ENCODE data around the gene MILR1. TPM values are rescaled to one million over a fixed set of nuclear protein-coding genes. Genes with fewer than 3 reads are reported as not detected.
"Not testable (repeated sequence)": the region's sequence is repeated elsewhere in the genome, so short reads cannot be mapped to it uniquely, and the experiment has no call there.

The MILR1 gene
- total and polyA plus RNA-seq, 2 experiments from 2014 or later: not detected

- no peak for TF ChIP-seq CTCF (IDR thresholded peaks at IDR 0.05; ENCODE audit: low read depth, low read length)
- H3K36me3 ChIP-seq: no peaks in the 10 kb centered on the region
- no peak overlapping the region for H3K4me3 ChIP-seq
- H3K27me3 ChIP-seq: no peaks in the 10 kb centered on the region
- H3K27ac ChIP-seq: no peak overlapping the region
- no peak for DNase-seq (ENCODE audit: low read depth in 1 of 2, low spot score in 1 of 2)
- no peaks in the 10 kb centered on the region for H3K9me3 ChIP-seq (ENCODE audit: low read depth)
- H3K4me1 ChIP-seq (ENCODE audit: low read depth): no peaks in the 10 kb centered on the region
Measured at GRCh38 chr17:64437944-64438525, 10.9 kb upstream of the MILR1 start.

- not testable (repeated sequence) for H3K9me3 ChIP-seq (ENCODE audit: low read depth); H3K27me3 ChIP-seq; H3K36me3 ChIP-seq; H3K4me3 ChIP-seq; H3K4me1 ChIP-seq (ENCODE audit: low read depth); H3K27ac ChIP-seq; DNase-seq (ENCODE audit: low read depth in 1 of 2, low spot score in 1 of 2)
Measured at GRCh38 chr17:64439521-64439920, 9.4 kb upstream of the MILR1 start.

- H3K4me3 ChIP-seq: no peak overlapping the region
- no peaks in the 10 kb centered on the region for H3K27me3 ChIP-seq
- no peak for TF ChIP-seq CTCF (IDR thresholded peaks at IDR 0.05; ENCODE audit: low read depth, low read length)
- H3K27ac ChIP-seq: no peak overlapping the region
- no peak for DNase-seq (ENCODE audit: low read depth in 1 of 2, low spot score in 1 of 2)
- no peaks in the 10 kb centered on the region for H3K36me3 ChIP-seq
- H3K4me1 ChIP-seq (ENCODE audit: low read depth): no peaks in the 10 kb centered on the region
- H3K9me3 ChIP-seq (ENCODE audit: low read depth): no peaks in the 10 kb centered on the region
Measured at GRCh38 chr17:64439956-64440355, 9.0 kb upstream of the MILR1 start.

GRCh38 chr17:64441772-64442540 lies 7.0 kb upstream of the MILR1 start:
- no peaks in the 10 kb centered on the region for H3K9me3 ChIP-seq (ENCODE audit: low read depth)
- no peak for TF ChIP-seq CTCF (IDR thresholded peaks at IDR 0.05; ENCODE audit: low read depth, low read length)
- H3K4me1 ChIP-seq (ENCODE audit: low read depth): no peaks in the 10 kb centered on the region
- H3K36me3 ChIP-seq: no peaks in the 10 kb centered on the region
- no peak overlapping the region for H3K27ac ChIP-seq
- H3K4me3 ChIP-seq: no peak overlapping the region
- DNase-seq (ENCODE audit: low read depth in 1 of 2, low spot score in 1 of 2): peak in 1 of 2 donors; percentile 89
- H3K27me3 ChIP-seq: no peaks in the 10 kb centered on the region

- H3K9me3 ChIP-seq (ENCODE audit: low read depth): no peaks in the 10 kb centered on the region
Measured at GRCh38 chr17:64442541-64442971, 6.4 kb upstream of the MILR1 start.

More at GRCh38 chr17:64442541-64442971, 6.4 kb upstream of the MILR1 start:
- H3K4me1 ChIP-seq (ENCODE audit: low read depth): no peaks in the 10 kb centered on the region
- H3K36me3 ChIP-seq: no peaks in the 10 kb centered on the region
- TF ChIP-seq CTCF (IDR thresholded peaks at IDR 0.05; ENCODE audit: low read depth, low read length): no peak
- DNase-seq (ENCODE audit: low read depth in 1 of 2, low spot score in 1 of 2): no peak
- H3K4me3 ChIP-seq: no peak overlapping the region
- no peaks in the 10 kb centered on the region for H3K27me3 ChIP-seq
- no peak overlapping the region for H3K27ac ChIP-seq

Measured in cardiac muscle cell (in vitro differentiated cells and primary cell).